Stomach (tissue), 9 donors: ENCODE data around the gene GDPGP1. TPM values are rescaled to one million over a fixed set of nuclear protein-coding genes. Genes with fewer than 3 reads are reported as not detected.
A peak's percentile ranks its signal among the peaks of the same experiment; 100 is the strongest.
"Not testable (repeated sequence)": the region's sequence is repeated elsewhere in the genome, so short reads cannot be mapped to it uniquely, and the experiment has no call there.

Experiments used
- DNase-seq, 2 donors: peaks; one replicate each; pipeline versions ENCODE4 v3.0.0 to v3.0.0-alpha.2; 2013 to 2019
- H3K27ac ChIP-seq, 5 donors: fragments of 200-600 bp in 4 of 5; sonication (generic) in 4 of 5; one replicate each; pipeline ENCODE4 v1.5.1; 2013 to 2019; ENCODE audit warnings: mild to moderate bottlenecking in 1 of 5, moderate library complexity in 1 of 5
- H3K27me3 ChIP-seq, 3 donors: fragments of 200-600 bp; sonication (generic); one replicate each; pipeline ENCODE4 v1.5.1; 2017 to 2019; ENCODE audit warnings: mixed run types in 1 of 3
- H3K36me3 ChIP-seq, 4 donors: fragments of 200-600 bp; sonication (generic); 1 replicate in 3 of 4; 2 replicates in 1 of 4; pipeline ENCODE4 v1.5.1; 2016 to 2019
- H3K4me1 ChIP-seq, 4 donors: fragments of 200-600 bp; sonication (generic); one replicate each; pipeline ENCODE4 v1.5.1; 2016 to 2019
- H3K4me3 ChIP-seq, 4 donors: fragments of 200-600 bp; sonication (generic) in 3 of 4; one replicate each; pipeline ENCODE4 v1.5.1; 2016 to 2019; ENCODE audit warnings: mild to moderate bottlenecking in 1 of 4
- H3K9me3 ChIP-seq, 4 donors: fragments of 200-600 bp; sonication (generic); one replicate each; pipeline ENCODE4 v1.5.1; 2016 to 2019
- EP300 ChIP-seq: sonication (generic); formaldehyde crosslinking; IDR thresholded peaks from one replicate; pipeline ENCODE4 v1.6.1; 2017; ENCODE audit warnings: antibody characterized with exemption
- POLR2A ChIP-seq, 4 donors: fragments of 450-650 bp; IDR thresholded peaks; one replicate each; pipeline ENCODE4 v1.6.1; 2016; ENCODE audit warnings: antibody characterized with exemption in 4 of 4, control low read depth in 2 of 4, mild to moderate bottlenecking in 1 of 4, moderate library complexity in 1 of 4
- POLR2AphosphoS5 ChIP-seq, 3 donors: sonication (generic); formaldehyde crosslinking; IDR thresholded peaks; one replicate each; pipeline ENCODE4 v1.6.1; 2016; ENCODE audit warnings: antibody characterized with exemption in 3 of 3
- WGBS, 5 donors: extraction: QIAGEN DNeasy Blood & Tissue Kit in 3 of 5; methylation state at CpG; one replicate each; pipeline versions ENCODE4 v1.1.5 to v1.1.7; 2013 to 2018; 5-methylcytosine and 5-hydroxymethylcytosine counted together
- intact Hi-C: fragments of 100-400 bp; cut with DNase I; formaldehyde crosslinking; loops from one replicate; pipeline ENCODE4 v1.15.1; 2023; ENCODE audit warnings: low total_unique reads
- polyA plus RNA-seq, 3 donors: library from polyadenylated mRNA; stranded (reverse); fragments of 200-250 nt; gene quantifications; one replicate each; pipeline ENCODE4 v1.2.3, GENCODE V29; 2013
- total RNA-seq, 5 donors: library from RNA; depleted of rRNA; stranded (reverse); fragments of >200 nt; gene quantifications; one replicate each; pipeline versions ENCODE4 v1.1.0 to v1.2.3, GENCODE V29; 2014 to 2016
- TF ChIP-seq, protein P1 (sequence below), 7 experiments: fragments of 450-650 bp in 4 of 7; fragments of 200-600 bp in 3 of 7; sonication (generic) in 3 of 7; IDR thresholded peaks; one replicate each; pipeline ENCODE4 v1.5.1; 2016 to 2019; ENCODE audit warnings: antibody characterized with exemption in 7 of 7, control low read depth in 2 of 7, mild to moderate bottlenecking in 1 of 7
- donor health status: healthy with polysubstance abuse.
- donor health status: Bipolar disorder and iron deficiency.
- donor health status: healthy.

The GDPGP1 gene
- total and polyA plus RNA-seq, 8 donors: under 0.01 to 26.6 (median 3.2) TPM; not detected in 1

DNA sequence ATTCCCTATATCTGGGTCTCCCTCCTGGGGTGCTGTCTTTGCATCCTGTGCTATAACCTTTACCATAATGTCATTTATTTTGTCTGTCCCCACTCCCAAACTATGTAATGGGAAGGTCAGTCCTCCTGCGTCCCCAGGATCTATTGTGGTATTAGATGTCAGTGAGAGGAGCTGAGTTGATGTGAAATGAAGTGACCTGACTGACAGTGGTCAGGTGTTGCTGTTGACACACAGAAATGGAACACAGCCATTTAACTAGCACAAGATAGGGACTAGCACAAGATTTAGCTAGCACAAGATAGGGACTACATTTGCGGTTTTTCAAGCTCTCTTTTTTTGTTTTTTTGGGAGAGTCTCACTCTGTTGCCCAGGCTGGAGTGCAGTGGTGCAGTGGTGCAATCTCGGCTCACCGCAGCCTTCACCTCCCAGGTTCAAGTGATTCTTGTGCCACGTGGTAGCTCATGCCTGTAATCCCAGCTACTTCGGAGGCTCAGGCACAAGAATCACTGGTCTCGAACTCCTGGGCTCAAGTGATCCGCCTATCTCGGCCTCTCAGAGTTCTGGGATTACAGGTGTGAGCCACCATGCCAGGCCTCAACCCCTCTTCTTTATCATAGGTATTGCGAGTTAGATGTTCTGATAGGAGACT, 36.6 kb downstream of the GDPGP1 start:
- H3K36me3 ChIP-seq: peaks cover 24 to 69% (median 65%) of the 10 kb centered on the region in 4 donors

DNA sequence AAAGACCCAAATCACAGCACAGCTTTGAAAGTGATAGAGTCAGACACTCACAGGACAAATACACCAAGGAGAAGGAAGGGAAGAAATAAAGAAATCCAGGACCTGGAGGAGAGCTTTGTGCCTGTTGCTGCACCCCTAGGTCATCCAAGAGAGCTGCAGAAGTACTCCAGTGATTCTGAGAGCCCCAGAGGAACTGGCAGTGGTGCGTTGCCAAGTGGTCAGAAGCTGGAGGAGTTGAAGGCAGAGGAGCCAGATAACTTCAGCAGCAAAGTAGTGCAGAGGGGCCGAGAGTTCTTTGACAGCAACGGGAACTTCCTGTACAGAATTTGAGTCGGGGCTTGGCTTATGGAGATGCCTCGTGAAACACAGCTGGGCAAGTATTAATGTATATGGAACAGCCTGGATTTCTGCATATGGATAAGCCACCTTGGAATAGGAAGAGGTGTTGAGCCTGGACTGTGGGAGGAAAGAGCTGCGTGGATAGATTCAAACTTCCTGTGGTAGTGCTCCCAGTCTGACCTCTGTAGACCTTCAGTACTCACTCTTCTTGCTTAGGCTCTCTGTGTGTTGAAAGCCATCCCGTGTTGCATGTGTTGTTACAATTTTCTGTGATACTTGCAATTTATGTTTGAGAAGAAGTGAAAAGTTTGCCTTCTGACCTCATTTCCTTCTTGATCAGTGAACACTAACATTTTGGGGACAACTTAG, 37.6 kb downstream of the GDPGP1 start:
- intact Hi-C loops: no loop called here
- no peaks in the 10 kb centered on the region for H3K27me3 ChIP-seq
- H3K27ac ChIP-seq: no peak overlapping the region
- H3K4me3 ChIP-seq: no peak overlapping the region
- H3K36me3 ChIP-seq: peaks cover 24 to 71% (median 68%) of the 10 kb centered on the region in 4 donors
- 72 to 84% (median 80%) methylated on average over 7 of the region's 7 CpGs for WGBS, 5 donors
- TF ChIP-seq EP300: no peak
- no peak for TF ChIP-seq POLR2A (IDR thresholded peaks at IDR 0.05)
- TF ChIP-seq POLR2AphosphoS5 (IDR thresholded peaks at IDR 0.05): no peak
- TF ChIP-seq, protein P1, sequence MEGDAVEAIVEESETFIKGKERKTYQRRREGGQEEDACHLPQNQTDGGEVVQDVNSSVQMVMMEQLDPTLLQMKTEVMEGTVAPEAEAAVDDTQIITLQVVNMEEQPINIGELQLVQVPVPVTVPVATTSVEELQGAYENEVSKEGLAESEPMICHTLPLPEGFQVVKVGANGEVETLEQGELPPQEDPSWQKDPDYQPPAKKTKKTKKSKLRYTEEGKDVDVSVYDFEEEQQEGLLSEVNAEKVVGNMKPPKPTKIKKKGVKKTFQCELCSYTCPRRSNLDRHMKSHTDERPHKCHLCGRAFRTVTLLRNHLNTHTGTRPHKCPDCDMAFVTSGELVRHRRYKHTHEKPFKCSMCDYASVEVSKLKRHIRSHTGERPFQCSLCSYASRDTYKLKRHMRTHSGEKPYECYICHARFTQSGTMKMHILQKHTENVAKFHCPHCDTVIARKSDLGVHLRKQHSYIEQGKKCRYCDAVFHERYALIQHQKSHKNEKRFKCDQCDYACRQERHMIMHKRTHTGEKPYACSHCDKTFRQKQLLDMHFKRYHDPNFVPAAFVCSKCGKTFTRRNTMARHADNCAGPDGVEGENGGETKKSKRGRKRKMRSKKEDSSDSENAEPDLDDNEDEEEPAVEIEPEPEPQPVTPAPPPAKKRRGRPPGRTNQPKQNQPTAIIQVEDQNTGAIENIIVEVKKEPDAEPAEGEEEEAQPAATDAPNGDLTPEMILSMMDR (IDR thresholded peaks at IDR 0.05): no peak
- H3K9me3 ChIP-seq: no peaks in the 10 kb centered on the region
- peaks cover 20 to 60% (median 41%) of the 10 kb centered on the region in 4 donors for H3K4me1 ChIP-seq
- no peak for DNase-seq

More for the DNA sequence above, 36.6 kb downstream of the GDPGP1 start:
- DNase-seq: no peak
- intact Hi-C loops: no loop called here
- 84 to 96% (median 89%) methylated on average over 10 of the region's 10 CpGs for WGBS, 5 donors
- Histone ChIP-seq H3K4me1 (peaks cover 20 to 64% (median 43%) of the 10 kb centered on the region in 4 donors), H3K9me3 (no peaks in the 10 kb centered on the region), H3K27me3 (no peaks in the 10 kb centered on the region), H3K4me3 (no peak overlapping the region), H3K27ac (no peak overlapping the region)
- no peak for TF ChIP-seq EP300
- TF ChIP-seq POLR2AphosphoS5 (IDR thresholded peaks at IDR 0.05): no peak

DNA sequence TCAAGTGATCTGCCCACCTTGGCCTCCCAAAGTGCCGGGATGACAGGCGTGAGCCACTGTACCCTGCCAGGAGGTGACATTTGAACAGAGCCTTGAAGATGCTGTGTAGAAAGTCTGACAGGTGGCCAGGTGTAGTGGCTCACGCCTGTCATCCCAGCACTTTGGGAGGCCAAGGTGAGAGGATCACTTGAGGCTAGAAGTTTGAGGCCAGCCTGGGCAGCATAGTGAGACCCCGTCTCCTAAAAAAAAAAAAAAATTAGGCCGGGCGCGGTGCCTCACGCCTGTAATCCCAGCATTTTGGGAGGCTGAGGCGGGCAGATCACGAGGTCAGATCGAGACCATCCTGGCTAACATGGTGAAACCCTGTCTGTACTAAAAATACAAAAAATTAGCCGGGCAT, 44.5 kb downstream of the GDPGP1 start:
- DNase-seq, intact Hi-C loops, H3K4me1 ChIP-seq, H3K27me3 ChIP-seq, H3K27ac ChIP-seq, H3K4me3 ChIP-seq, H3K9me3 ChIP-seq: not testable (repeated sequence)
- 95 to 99% (median 98%) methylated on average over 12 of the region's 12 CpGs for WGBS, 5 donors
- peaks cover 5 to 22% (median 21%) of the 10 kb centered on the region in 4 donors for H3K36me3 ChIP-seq

DNA sequence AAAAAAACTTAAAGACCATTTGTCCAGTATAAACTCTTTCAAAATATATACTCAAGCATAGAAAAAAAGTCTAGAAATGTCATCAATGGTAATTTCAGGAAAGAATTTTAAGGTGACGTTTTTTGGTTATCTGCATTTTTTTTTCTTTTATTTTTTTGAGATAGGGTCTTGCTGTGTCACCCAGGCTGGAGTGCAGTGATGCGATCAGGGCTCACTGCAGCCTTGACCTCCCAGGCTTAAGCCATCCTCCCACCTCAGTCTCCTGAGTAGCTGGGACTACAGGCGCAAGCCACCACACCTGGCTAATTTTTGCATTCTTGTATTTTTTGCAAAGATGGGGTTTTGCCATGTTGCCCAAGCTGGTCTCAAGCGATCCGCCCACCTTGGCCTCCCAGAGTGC, 46.7 kb downstream of the GDPGP1 start:
- DNase-seq, H3K4me3 ChIP-seq, H3K27me3 ChIP-seq, H3K27ac ChIP-seq, H3K9me3 ChIP-seq, H3K36me3 ChIP-seq, intact Hi-C loops, H3K4me1 ChIP-seq: not testable (repeated sequence)
- 88 to 91% (median 90%) methylated on average over 5 of the region's 5 CpGs for WGBS, 5 donors

DNA sequence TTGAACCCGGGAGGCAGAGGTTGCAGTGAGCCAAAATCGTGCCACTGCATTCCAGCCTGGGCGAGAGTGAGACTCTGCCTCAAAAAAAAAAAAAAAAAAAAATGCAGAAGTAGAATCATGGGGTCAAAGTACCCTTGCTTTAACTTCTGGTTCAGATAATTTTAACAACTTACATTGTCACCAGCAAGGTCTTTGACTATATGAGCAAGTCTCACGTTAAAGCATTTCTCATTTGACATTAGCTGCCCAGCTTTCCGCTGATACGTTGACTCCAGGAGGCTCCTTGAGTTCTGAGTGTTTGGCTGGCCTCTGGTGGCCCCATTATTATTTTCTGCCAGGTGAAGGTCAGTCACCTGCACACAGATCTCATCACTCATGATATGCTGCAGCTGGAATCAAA, 47.6 kb downstream of the GDPGP1 start:
- H3K4me1 ChIP-seq, H3K36me3 ChIP-seq, H3K4me3 ChIP-seq, H3K9me3 ChIP-seq, H3K27ac ChIP-seq, H3K27me3 ChIP-seq, intact Hi-C loops, DNase-seq: not testable (repeated sequence)
- 48 to 66% (median 55%) methylated on average over 6 of the region's 6 CpGs for WGBS, 5 donors

DNA sequence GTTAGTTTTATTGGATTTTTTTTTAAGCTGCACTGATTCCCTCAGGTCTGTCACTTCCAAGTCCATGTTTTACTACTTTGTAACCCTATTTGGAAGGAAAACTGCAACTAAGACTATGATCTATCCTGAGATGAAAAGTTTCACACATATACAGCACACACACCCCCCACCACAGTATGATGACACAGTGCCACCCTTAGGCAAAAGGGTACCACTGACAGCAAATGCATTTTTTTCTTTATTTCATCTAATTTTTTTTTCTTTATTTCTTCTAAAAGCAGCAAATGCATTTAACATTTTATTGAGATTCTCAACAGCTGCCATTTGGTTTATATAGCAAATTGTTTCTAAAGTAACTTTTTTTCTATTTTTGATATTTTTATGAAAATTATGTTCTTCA, 52.7 kb downstream of the GDPGP1 start:
- intact Hi-C loops: no loop called here
- H3K4me3 ChIP-seq: no peak overlapping the region
- no peaks in the 10 kb centered on the region for H3K36me3 ChIP-seq
- peak in 1 of 2 donors; percentile 59 for DNase-seq
- TF ChIP-seq POLR2A (IDR thresholded peaks at IDR 0.05): no peak
- TF ChIP-seq, protein P1 (IDR thresholded peaks at IDR 0.05): peak in 1 of 7 experiments; percentile 10
- H3K4me1 ChIP-seq: no peaks in the 10 kb centered on the region
- H3K27me3 ChIP-seq: no peaks in the 10 kb centered on the region
- no peak overlapping the region for H3K27ac ChIP-seq
- no peaks in the 10 kb centered on the region for H3K9me3 ChIP-seq
